ENCODE measurements around the gene GLI3. TPM values are rescaled to one million over a fixed set of nuclear protein-coding genes. Genes with fewer than 3 reads are reported as not detected.

Gene GLI3
- total RNA-seq, 1 donor from 2014 or later = 32.0 TPM

DNA sequence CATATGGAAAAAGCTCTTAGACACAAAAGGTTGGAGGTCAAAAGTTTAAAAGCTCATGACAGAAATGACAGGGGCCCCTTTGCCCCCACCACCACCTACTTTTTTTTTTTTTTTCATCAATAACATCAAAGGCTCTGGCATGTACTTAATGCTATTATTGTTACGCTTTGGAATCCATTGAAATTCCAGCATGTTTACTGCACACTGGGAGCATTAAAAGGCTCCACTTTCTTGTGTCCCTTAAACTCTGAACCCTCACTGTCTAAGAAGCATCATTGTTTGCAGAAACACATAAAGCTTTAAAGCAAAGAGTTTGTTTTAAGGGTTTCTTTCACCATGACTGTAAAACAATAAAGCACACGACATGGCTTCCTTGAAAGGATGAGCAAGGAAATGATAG, 149.4 kb downstream of the GLI3 start:
- peaks cover 2% of the 10 kb centered on the region for H3K27me3 Mint-ChIP-seq (ENCODE audit: insufficient read depth, low read depth)
- DNase-seq (ENCODE audit: low spot score) = peak; percentile 56
- H3K79me2 ChIP-seq (ENCODE audit: low read depth) = peaks cover 100% of the 10 kb centered on the region
- H3K36me3 ChIP-seq = no peaks in the 10 kb centered on the region
- H3F3A ChIP-seq (ENCODE audit: low read depth) = peaks cover 36% of the 10 kb centered on the region
- H3K36me3 Mint-ChIP-seq = peaks cover 37% of the 10 kb centered on the region
- H3K4me2 ChIP-seq = peak overlapping the region; percentile 62
- no peak overlapping the region for H2AFZ ChIP-seq (replicated peaks)
- H3K27me3 ChIP-seq = no peaks in the 10 kb centered on the region
- no peak overlapping the region for H3K9ac ChIP-seq
- H3K4me1 Mint-ChIP-seq = peaks cover 73% of the 10 kb centered on the region
- H3K27ac ChIP-seq = peak overlapping the region; percentile 65
- peaks cover 64% of the 10 kb centered on the region for H3K4me1 ChIP-seq
- TF ChIP-seq, protein P1, sequence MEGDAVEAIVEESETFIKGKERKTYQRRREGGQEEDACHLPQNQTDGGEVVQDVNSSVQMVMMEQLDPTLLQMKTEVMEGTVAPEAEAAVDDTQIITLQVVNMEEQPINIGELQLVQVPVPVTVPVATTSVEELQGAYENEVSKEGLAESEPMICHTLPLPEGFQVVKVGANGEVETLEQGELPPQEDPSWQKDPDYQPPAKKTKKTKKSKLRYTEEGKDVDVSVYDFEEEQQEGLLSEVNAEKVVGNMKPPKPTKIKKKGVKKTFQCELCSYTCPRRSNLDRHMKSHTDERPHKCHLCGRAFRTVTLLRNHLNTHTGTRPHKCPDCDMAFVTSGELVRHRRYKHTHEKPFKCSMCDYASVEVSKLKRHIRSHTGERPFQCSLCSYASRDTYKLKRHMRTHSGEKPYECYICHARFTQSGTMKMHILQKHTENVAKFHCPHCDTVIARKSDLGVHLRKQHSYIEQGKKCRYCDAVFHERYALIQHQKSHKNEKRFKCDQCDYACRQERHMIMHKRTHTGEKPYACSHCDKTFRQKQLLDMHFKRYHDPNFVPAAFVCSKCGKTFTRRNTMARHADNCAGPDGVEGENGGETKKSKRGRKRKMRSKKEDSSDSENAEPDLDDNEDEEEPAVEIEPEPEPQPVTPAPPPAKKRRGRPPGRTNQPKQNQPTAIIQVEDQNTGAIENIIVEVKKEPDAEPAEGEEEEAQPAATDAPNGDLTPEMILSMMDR (IDR thresholded peaks at IDR 0.05) = no peak
- TF ChIP-seq EZH2 (IDR thresholded peaks at IDR 0.05) (no peak), EZH2phosphoT487 (IDR thresholded peaks at IDR 0.05) (peak; percentile 40)
- H3K9me3 Mint-ChIP-seq = no peaks in the 10 kb centered on the region
- H3K27ac Mint-ChIP-seq = peak overlapping the region; percentile 74
- H3K4me3 ChIP-seq = no peak overlapping the region
- no peaks in the 10 kb centered on the region for H3K9me3 ChIP-seq (ENCODE audit: low read depth)
- H4K20me1 ChIP-seq (ENCODE audit: low read depth) = peaks cover 99% of the 10 kb centered on the region
- H3K4me3 Mint-ChIP-seq = peak overlapping the region; percentile 71

DNA sequence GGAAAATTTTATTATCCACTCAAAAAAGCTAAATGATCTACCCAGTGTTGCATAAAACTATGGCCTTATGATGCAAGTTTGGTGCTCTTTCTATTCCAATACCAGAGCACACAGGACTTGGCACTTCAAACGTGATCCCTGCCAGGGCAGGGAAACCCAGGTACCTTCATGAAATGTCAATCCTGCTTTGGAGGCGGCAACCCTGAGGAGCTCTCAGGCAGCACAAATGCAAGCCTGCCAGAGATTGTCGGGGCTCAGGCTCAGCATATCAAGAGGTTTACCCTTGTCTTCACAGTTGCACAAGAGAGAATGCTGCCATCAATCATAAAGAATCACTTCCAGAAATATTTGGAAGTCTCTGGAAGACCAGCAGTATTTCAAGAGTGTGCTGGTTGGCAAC, 151.5 kb downstream of the GLI3 start:
- peaks cover 55% of the 10 kb centered on the region for H3K36me3 Mint-ChIP-seq

DNA sequence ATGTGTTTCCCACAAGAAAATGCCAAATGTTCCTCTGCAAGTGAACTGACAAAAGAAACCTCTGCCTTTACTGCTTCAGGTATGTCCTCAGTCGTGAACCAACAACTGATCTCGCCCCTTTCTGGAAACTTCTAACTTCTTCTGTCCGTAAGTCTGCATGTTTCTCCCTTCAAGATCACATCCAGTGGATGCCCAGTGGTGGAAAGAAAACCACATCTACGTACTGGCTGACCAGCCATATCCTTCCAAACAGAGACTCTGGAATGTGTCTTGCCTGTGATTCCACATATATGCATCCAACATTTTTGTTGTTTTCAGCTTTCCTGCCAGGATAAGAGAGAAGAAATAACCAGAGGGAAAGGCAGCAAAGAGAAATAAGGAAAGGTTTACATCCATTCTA, 152.7 kb downstream of the GLI3 start:
- H3K79me2 ChIP-seq (ENCODE audit: low read depth) = peaks cover 100% of the 10 kb centered on the region
- H3K9me3 Mint-ChIP-seq = no peaks in the 10 kb centered on the region
- H3F3A ChIP-seq (ENCODE audit: low read depth) = peaks cover 15% of the 10 kb centered on the region

More for the DNA sequence above, 151.5 kb downstream of the GLI3 start:
- DNase-seq (ENCODE audit: low spot score) = no peak
- peaks cover 100% of the 10 kb centered on the region for H3K79me2 ChIP-seq (ENCODE audit: low read depth)
- no peaks in the 10 kb centered on the region for H3K36me3 ChIP-seq
- no peak overlapping the region for H3K9ac ChIP-seq
- no peaks in the 10 kb centered on the region for H3K27me3 ChIP-seq
- H3K4me2 ChIP-seq = no peak overlapping the region
- H3K4me1 Mint-ChIP-seq = peaks cover 70% of the 10 kb centered on the region
- no peak overlapping the region for H2AFZ ChIP-seq (replicated peaks)
- no peak for TF ChIP-seq EZH2phosphoT487 (IDR thresholded peaks at IDR 0.05)
- TF ChIP-seq, protein P1 (IDR thresholded peaks at IDR 0.05) = no peak
- no peak for TF ChIP-seq EZH2 (IDR thresholded peaks at IDR 0.05)
- H3K27ac ChIP-seq = no peak overlapping the region
- H3F3A ChIP-seq (ENCODE audit: low read depth) = peaks cover 16% of the 10 kb centered on the region
- H3K4me1 ChIP-seq = peaks cover 52% of the 10 kb centered on the region
- no peak overlapping the region for H3K27ac Mint-ChIP-seq
- no peak overlapping the region for H3K4me3 Mint-ChIP-seq
- H3K9me3 ChIP-seq (ENCODE audit: low read depth) = no peaks in the 10 kb centered on the region
- peaks cover 2% of the 10 kb centered on the region for H3K27me3 Mint-ChIP-seq (ENCODE audit: insufficient read depth, low read depth)
- no peaks in the 10 kb centered on the region for H3K9me3 Mint-ChIP-seq
- peaks cover 99% of the 10 kb centered on the region for H4K20me1 ChIP-seq (ENCODE audit: low read depth)
- no peak overlapping the region for H3K4me3 ChIP-seq

More for the DNA sequence above, 152.7 kb downstream of the GLI3 start:
- peaks cover 95% of the 10 kb centered on the region for H4K20me1 ChIP-seq (ENCODE audit: low read depth)
- peak overlapping the region; percentile 17 for H3K27ac ChIP-seq
- peaks cover 2% of the 10 kb centered on the region for H3K36me3 ChIP-seq
- no peak overlapping the region for H3K4me2 ChIP-seq
- H3K4me1 ChIP-seq = peaks cover 46% of the 10 kb centered on the region
- no peaks in the 10 kb centered on the region for H3K27me3 ChIP-seq
- H3K9ac ChIP-seq = no peak overlapping the region
- Mint-ChIP-seq H3K4me1 (peaks cover 57% of the 10 kb centered on the region), H3K27ac (no peak overlapping the region), H3K4me3 (no peak overlapping the region), H3K36me3 (peaks cover 60% of the 10 kb centered on the region), H3K27me3 (ENCODE audit: insufficient read depth, low read depth) (peaks cover 2% of the 10 kb centered on the region)
- no peaks in the 10 kb centered on the region for H3K9me3 ChIP-seq (ENCODE audit: low read depth)
- TF ChIP-seq EZH2phosphoT487 (IDR thresholded peaks at IDR 0.05) (no peak), EZH2 (IDR thresholded peaks at IDR 0.05) (no peak)
- TF ChIP-seq, protein P1 (IDR thresholded peaks at IDR 0.05) = no peak
- H2AFZ ChIP-seq (replicated peaks) = no peak overlapping the region
- H3K4me3 ChIP-seq = no peak overlapping the region
- no peak for DNase-seq (ENCODE audit: low spot score)

Measured in neural progenitor cell (in vitro differentiated cells).